Fibroblast of the conjunctiva (primary cell): Measurements from ENCODE around the gene RASD2.

Source experiments
- DNase-seq: peaks from one replicate; pipeline ENCODE4 v3.0.0-alpha.2; 2010; ENCODE audit warnings: low read depth

Gene RASD2

GRCh38 chr22:35560824-35561223 lies 20.2 kb downstream of the RASD2 start:
- DNase-seq = no peak

DNA sequence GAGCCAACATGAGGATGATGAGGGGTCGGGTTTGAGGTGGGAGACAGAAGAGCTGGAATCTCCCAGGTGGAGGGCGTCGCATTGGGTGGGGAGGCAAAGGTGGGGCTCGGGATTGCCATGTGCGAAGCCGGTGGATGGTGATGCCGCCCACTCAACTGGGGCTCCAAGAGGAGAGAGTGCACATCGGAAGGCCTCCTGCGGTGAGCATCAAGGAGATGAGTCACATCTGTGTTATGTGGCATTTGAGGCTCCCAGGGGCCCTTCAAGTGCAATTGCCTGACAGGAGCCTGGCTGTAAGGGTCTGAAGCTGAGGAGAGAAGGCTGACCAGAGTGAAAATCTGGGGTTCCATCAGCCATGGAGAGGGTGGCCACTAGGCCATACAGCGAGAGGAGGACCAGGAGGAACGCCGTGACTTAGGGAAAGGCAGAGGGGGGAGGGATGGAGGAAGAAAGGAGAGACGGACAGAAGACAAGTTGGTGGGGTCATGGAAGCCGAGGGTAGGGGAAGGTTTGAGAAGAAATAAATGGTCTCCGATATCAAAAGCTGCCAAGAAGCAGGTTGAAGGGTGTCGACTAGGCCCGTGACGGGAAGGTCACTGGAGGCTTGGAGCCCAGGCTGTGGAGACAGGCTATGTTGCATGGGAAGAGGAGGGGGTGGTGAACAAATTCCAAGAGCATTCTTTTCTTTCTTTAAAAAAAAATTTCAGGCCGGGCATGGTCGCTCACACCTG lies 21.3 kb downstream of the RASD2 start:
- peak; percentile 16 for DNase-seq

DNA sequence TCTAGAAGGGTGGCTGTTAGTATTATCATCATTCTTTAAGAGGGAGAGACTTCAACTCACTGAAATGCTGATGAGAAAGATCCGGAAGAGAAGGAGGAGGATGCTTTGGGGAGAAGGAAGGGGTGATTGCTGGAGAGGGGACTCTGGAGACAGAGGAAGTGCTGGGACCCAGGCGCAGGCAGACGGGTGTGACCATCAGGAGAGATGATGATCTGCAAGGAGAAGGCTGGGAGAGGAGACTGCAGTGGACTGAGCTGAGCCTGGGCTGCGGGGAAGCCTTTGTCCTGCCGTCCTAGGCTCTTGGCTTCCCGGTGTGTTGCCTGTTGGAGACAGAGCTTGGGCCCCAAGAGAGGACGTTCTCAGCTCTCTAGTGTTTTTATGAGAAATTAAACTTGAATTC lies 22.6 kb downstream of the RASD2 start:
- no peak for DNase-seq

- DNase-seq = peak; percentile 49
These were observed 24.6 kb downstream of the RASD2 start for GRCh38 chr22:35564975-35565867.

DNA sequence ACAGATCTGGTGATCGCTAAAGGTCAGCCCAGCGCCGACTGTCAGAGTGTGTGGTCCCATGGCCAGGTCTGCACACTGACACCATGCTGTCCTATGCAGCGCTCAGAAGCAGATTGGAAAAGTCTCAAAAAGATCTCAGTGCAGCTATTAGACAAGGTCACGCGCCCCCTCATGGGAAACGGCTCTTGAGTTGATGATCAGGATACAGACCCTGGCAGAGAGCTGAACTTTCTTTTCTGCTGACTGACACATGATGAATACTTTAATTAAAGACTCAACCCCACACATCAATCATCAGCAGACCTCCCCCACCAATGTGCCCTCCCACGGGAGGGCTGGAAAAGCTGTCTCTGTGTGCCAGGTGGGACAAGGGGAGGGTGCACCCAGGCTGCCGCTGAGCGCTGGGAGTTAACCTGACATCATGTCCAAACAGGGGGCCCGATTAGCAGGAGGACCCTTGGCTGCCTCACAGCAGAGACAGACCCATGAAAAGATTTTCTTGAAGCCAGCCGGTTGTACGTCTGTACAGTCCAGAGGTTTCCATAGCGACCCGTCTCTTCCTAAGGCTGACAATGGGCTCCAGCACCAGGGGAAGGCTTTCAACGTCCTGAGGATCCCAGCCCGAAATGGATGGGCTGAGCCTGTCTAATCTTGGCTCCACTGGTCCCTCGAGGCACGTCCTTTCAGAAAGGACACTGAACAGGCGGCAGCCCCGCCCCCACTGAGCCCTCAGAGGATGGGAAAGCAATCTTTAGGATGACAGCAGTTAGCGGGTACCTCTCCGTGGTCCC lies 26.9 kb downstream of the RASD2 start:
- no peak for DNase-seq

DNA sequence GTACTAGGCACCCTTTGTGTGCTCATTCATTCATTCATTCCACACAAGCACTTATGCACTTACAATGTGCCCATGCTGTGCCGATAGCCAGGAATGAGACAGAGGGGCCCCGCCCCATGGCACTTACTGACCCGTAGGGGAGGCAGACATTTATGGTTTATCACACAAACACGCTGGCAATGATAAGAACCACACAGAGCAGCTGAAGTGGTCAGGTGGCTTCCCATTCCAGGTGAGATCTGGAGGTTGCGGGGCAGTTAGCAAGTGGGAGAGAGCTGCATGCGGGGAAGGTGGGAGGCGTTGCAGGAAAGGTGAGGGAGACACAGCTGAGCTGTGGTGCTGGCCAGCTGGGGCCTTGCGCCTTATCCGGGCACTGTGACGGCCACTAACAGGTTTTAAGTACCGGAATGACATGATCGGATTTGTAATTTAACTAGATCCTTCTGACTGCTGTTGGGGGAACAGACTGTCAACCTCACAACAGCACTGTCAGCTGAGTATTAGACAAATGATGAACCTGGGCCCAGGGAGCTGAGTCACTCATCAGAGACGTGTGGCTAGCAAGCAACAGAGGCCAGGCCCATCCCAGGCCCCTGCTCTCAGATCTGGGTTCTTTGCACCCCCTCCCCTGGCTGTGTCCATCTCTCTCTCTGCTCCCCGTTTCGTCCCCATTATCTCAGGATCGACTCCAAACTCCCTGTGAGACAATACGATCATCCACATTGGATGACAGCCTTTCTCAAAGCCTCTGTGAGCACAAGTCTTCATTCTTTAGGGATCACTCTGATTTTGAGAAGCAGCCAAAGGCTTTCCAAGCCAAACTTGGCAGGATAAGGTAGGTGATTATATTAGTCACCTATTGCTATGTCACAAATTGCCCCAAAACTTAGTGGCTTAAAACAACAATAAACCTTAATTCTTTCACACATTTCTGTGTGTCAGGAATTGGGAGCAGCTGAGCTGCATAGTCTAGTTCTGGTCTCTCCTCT lies 28.4 kb downstream of the RASD2 start:
- no peak for DNase-seq

DNA sequence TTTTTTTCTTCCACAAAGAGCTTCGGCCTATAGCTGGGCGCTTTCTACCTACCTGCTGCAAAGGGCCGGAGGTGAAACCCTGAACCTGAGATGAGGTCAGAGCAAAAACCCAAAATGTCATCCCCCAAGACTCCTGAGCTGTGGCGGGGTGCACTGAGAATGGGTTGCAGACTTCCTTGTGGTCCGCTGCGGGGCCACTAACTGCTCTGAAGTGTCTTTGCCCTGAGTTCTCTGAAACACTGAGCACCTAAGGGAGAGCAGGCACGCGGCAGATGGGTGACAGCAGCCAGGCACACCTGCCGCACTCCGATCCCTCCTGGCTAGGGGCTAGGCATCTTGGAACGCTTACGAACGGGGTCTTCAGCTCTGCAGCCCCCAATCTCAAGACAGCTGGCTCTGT lies 29.3 kb downstream of the RASD2 start:
- no peak for DNase-seq

- no peak for DNase-seq
These were observed 30.1 kb downstream of the RASD2 start for GRCh38 chr22:35570686-35571194.

- no peak for DNase-seq
These were observed 31.9 kb downstream of the RASD2 start for GRCh38 chr22:35572556-35572955.

GRCh38 chr22:35575116-35575748 lies 34.6 kb downstream of the RASD2 start:
- DNase-seq = no peak

- no peak for DNase-seq
These were observed 36.0 kb downstream of the RASD2 start for GRCh38 chr22:35576671-35577070.

DNA sequence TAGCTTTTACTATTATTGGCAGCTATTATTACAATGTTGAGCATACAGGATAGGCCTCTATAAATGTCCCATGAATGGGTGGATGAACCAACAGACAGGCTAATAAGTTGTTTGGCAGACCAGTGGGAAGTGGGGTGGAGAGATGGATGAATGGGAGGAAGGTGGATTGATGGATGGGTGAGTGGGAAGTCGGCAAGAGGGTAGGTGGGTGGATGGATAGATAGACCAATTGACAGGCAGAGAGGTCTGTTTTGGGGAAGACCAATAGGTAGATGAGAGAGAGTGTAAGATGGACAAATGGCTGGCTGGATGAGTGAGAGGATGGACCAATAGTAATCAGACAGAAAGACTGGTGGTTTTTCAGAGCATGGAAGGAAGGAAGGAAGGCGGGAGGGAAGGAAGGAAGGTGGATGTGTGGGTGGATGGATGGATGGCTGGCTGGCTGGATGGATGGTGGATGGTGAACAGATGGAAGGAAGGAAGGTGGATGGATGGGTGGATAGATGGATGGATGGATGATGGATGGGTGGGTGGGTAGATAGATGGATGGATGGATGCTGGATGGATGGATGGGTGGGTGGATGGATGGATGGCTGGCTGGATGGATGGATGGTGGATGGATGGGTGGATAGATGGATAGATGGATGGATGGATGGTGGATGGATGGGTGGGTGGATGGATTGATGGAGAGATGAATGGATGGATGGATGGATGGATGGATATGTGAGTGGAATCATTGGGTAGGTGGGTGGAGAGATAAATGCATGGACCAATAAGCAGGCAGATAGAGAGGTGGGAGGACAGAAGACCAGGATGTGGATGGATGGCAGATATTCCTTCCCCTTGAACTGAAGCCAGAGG lies 37.4 kb downstream of the RASD2 start:
- no peak for DNase-seq

GRCh38 chr22:35578836-35579575 lies 38.4 kb downstream of the RASD2 start:
- no peak for DNase-seq

- no peak for DNase-seq
These were observed 39.9 kb downstream of the RASD2 start for GRCh38 chr22:35580351-35581022.

DNA sequence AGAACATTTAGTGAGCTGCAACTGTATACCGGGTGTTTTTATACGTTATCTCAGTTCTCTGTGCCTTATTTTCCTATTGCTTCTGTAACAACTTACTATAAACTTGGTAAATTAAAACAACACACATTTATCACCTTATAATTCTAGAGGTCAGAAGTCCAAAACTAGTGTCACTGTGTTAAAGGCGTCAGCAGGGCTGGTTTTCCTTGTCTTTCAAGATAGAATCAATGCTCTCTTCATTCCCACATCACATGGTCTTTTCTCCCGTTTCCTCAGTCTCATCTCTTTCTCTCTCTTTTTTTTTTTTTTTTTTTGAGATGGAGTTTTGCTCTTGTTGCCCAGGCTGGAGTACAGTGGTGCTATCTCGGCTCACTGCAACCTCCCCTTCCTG lies 40.4 kb downstream of the RASD2 start:
- DNase-seq = no peak

DNA sequence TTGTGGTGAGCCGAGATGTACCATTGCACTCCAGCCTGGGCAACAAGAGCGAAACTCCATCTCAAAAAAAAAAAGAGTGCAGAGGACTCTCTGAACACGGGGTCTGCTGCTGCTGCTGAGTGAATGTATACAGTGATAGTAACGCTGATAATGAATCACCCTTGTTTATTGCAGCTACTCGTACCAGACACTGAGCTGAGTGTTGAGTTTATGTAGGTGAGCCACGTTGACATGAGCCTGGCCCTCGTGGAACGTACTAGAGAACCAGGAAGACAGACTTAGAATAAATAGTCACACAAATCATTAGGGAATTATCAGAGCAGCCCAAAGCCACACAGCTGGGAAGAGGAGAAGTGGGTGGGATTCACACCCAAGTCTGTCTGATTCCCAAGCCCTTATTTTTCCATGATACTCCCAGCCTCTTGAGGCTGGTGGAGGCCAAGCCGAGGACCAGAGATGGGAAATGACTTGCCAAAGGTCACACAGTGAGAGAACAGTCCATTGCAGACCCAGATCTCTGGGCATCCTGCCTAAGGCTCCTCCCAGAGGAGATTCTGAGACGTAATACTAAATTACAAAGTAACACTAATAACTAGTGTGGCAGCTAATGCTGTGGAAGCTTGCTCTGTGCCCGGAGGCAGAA lies 41.7 kb downstream of the RASD2 start:
- no peak for DNase-seq

- peak; percentile 43 for DNase-seq
These were observed 42.4 kb downstream of the RASD2 start for GRCh38 chr22:35582861-35583670.
